Stimulated activated naive CD8-positive, alpha-beta T cell treated with anti-CD3 and anti-CD28 coated beads, Interleukin-15, Interleukin-2, amounts not matched to agents 100 U/mL and 50 U/mL, for 24 hours (primary cell): ENCODE results near the gene NEDD9.
A peak's percentile ranks its signal among the peaks of the same experiment; 100 is the strongest.

Experiments
- ATAC-seq: fragments of 150-1000 bp; cut with Tn5 transposase; one replicate; pipeline ENCODE4 v1.10.0; 2021
- DNase-seq: peaks from one replicate; pipeline ENCODE4 v3.0.0; 2021

Gene NEDD9

GRCh38 chr6:11201015-11201414 lies 31.5 kb downstream of the NEDD9 start:
- no peak for DNase-seq
- ATAC-seq, result no peak

- no peak for DNase-seq
- ATAC-seq, result no peak
Observed at GRCh38 chr6:11200356-11200755, 32.1 kb downstream of the NEDD9 start.

- ATAC-seq (peak; percentile 70), DNase-seq (no peak)
Observed at GRCh38 chr6:11198663-11199603, 33.5 kb downstream of the NEDD9 start.

- DNase-seq, result no peak
- no peak for ATAC-seq
Observed at GRCh38 chr6:11197850-11198249, 34.6 kb downstream of the NEDD9 start.

GRCh38 chr6:11197175-11197536 lies 35.3 kb downstream of the NEDD9 start:
- ATAC-seq, result no peak

GRCh38 chr6:11196511-11197174 lies 35.8 kb downstream of the NEDD9 start:
- no peak for ATAC-seq
- no peak for DNase-seq

More at GRCh38 chr6:11197175-11197536, 35.3 kb downstream of the NEDD9 start:
- no peak for DNase-seq

- DNase-seq, result no peak
Observed at GRCh38 chr6:11194356-11195218, 37.9 kb downstream of the NEDD9 start.

GRCh38 chr6:11193434-11193833 lies 39.0 kb downstream of the NEDD9 start:
- ATAC-seq (no peak), DNase-seq (no peak)

More at GRCh38 chr6:11194356-11195218, 37.9 kb downstream of the NEDD9 start:
- no peak for ATAC-seq

- ATAC-seq (no peak), DNase-seq (no peak)
Observed at GRCh38 chr6:11192167-11192566, 40.3 kb downstream of the NEDD9 start.

GRCh38 chr6:11190625-11191245 lies 41.7 kb downstream of the NEDD9 start:
- ATAC-seq (no peak), DNase-seq (no peak)

- no peak for DNase-seq
- ATAC-seq, result no peak
Observed at GRCh38 chr6:11189865-11190624, 42.4 kb downstream of the NEDD9 start.

GRCh38 chr6:11188161-11188915 lies 44.1 kb downstream of the NEDD9 start:
- ATAC-seq, result no peak
- no peak for DNase-seq

- DNase-seq, result no peak
- ATAC-seq, result no peak
Observed at GRCh38 chr6:11187301-11187700, 45.2 kb downstream of the NEDD9 start.

- no peak for DNase-seq
Observed at GRCh38 chr6:11185204-11185842, 47.1 kb downstream of the NEDD9 start.

GRCh38 chr6:11183761-11184362 lies 48.6 kb downstream of the NEDD9 start:
- ATAC-seq (no peak), DNase-seq (no peak)

More at GRCh38 chr6:11185204-11185842, 47.1 kb downstream of the NEDD9 start:
- no peak for ATAC-seq

- DNase-seq (no peak), ATAC-seq (no peak)
Observed at GRCh38 chr6:11181478-11182136, 50.9 kb downstream of the NEDD9 start.

GRCh38 chr6:11179419-11180202 lies 52.9 kb downstream of the NEDD9 start:
- no peak for DNase-seq

GRCh38 chr6:11179088-11179418 lies 53.4 kb downstream of the NEDD9 start:
- no peak for ATAC-seq
- no peak for DNase-seq

More at GRCh38 chr6:11179419-11180202, 52.9 kb downstream of the NEDD9 start:
- ATAC-seq, result no peak
